Measurements from ENCODE around the gene IGHMBP2.
A peak's percentile ranks its signal among the peaks of the same experiment; 100 is the strongest.

The IGHMBP2 gene

DNA sequence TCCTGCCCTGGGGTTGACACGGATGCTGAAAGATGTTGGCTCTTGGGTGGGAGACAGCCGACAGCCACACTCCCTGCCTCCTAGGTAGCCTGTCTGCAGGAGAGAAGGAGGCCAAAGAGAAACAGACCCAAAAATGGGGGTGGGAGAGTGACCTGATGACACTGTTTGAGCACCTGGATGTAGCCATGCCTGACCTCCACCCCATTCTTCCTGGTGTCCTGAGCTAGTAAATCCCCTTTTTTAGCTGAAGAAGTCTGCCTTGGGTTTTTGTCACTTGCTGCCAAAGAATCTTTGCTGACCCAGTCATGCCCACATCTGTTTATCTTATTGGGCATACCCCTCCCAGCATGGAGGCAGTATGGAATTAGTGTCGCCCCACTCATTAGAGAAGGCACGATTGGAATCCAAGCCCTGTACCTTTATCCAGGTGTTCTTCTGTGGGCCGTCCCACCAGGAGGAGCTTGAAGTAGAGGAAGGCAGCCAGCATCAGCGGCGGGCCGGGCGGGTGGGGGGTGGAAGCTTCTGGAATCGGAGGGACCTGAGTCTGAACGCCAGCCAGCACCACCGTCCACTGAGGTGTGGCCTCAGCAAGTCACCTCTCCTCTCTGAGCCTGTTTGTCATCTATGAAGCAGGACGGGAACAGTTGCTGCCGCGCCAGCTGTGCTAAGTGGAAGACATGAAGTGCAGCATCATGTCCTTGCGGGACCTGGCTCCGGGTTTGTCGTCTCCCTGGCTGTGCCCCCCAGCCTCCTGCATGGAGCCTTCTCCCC lies 37.8 kb downstream of the IGHMBP2 start:
- DNase-seq: no peak

DNA sequence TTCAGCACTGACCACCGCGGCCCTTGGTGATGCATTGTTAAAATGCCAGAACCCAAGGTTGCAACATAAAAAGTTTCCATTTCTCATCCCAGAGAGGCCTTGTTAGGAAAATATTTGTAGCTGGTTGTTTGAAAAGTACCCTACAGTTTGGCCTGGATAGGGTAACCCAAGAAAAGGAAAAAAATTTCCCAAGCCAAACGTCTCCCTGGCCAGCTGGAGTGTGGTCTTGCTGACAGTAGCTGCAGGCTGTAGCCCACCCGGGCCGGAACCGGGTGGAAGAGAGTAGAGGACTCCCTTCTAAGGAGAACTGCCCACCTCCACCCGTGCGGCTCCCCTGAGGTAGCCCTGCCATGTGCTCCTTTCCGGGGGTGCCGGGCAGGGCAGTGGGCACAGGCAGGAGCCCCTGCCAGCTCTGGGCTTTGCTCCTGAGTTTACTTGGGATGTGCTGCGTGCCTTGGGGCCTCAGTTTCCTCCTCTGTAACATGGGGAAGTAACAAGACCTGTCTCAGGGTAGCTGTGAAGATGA lies 38.5 kb downstream of the IGHMBP2 start:
- no peak for DNase-seq

GRCh38 chr11:68942751-68943271 lies 39.1 kb downstream of the IGHMBP2 start:
- no peak for DNase-seq

- peak; percentile 34 for DNase-seq
Measured at GRCh38 chr11:68946416-68947090, 42.9 kb downstream of the IGHMBP2 start.

DNA sequence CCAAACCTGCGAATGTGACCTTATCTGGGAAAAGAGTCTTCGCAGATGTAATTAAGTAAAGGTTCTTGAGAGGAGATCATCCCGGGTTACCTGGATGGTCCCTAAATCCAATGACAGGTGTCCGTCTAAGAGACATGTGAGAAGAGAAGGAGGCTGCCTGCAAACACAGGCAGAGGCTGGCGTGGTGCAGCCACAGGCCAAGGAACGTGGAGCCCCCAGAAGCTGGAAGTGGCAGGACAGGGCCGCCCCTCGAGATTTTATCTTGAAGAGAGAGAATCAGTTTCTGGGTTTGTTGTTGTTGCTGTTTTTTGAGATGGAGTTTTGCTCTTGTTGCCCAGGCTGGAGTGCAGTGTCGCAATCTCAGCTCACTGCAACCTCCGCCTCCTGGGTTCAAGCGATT lies 43.5 kb downstream of the IGHMBP2 start:
- no peak for DNase-seq

GRCh38 chr11:68948496-68948895 lies 44.8 kb downstream of the IGHMBP2 start:
- DNase-seq: no peak

DNA sequence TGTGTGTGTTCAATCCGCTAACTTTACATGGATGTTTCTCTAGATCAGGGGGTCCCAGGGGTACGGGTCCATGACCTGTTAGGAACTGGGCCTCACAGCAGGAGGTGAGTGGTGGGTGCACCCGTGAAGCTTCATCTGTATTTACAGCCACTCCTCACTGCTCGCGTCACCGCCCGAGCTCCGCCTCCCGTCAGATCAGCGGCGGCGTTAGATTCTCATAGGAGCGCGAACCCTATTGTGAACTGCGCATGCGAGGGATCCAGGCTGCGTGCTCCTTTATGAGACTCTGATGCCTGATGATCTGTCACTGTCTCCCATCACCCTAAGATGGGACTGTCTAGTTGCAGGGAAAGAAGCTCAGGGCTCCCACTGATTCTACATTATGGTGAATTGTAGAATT lies 45.2 kb downstream of the IGHMBP2 start:
- no peak for DNase-seq

- peak; percentile 40 for DNase-seq
Measured at GRCh38 chr11:68950270-68950669, 46.6 kb downstream of the IGHMBP2 start.

- DNase-seq: no peak
Measured at GRCh38 chr11:68950762-68951161, 47.1 kb downstream of the IGHMBP2 start.

DNA sequence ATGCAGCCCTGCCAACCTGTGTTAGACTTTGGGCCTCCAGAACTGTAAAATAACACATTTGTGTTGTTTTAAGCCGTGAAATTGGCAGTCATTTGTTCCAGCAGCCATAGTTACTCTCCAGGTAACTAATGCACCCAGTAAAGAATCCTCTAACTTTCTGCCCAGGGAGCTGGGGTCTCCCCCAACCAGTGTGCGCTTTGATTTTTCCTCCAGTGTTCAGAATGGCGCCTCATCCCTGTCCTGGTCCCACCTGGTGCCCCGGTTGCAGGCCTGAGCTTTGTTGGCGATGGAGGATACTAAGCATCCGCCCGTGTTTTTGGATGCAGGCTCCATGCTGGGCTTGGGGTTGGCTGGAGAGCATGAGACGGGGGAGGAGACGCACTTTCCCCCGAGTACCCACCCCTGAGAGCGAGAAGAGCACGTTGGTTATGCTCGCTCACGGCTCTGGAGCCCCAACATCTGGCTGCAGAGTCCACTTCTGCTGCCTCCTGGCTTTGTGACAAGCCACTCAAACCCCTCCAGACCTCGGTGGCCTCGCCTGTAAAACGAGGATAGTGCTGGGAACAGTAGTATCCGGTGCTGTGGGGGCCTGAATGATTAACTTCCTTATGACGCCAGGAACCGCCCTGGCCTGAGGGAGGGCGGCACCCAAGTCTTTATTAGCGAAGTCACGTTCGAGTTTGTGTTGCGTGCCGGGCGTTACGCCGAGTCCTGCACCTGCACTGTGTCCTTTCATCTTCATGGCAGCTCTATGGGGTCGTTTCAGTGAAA lies 51.3 kb downstream of the IGHMBP2 start:
- peak; percentile 82 for DNase-seq

DNA sequence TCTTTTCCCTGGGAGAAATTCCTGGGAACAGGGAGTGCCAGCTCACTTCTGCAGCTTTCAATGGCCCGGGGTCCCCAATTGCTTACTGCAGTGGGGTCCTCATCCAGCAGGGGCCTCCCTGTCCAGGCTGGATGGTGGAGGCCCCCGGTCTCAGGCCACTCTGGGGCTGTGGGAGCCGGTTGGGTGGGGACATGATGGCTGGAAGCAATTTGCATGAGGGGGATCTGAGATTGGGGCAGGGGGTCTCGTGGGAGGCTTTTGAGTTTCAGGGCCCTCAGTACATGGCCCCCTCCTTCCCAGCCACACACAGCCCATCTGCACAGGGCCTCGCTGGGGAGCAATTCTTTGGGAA lies 51.9 kb downstream of the IGHMBP2 start:
- DNase-seq: no peak

DNA sequence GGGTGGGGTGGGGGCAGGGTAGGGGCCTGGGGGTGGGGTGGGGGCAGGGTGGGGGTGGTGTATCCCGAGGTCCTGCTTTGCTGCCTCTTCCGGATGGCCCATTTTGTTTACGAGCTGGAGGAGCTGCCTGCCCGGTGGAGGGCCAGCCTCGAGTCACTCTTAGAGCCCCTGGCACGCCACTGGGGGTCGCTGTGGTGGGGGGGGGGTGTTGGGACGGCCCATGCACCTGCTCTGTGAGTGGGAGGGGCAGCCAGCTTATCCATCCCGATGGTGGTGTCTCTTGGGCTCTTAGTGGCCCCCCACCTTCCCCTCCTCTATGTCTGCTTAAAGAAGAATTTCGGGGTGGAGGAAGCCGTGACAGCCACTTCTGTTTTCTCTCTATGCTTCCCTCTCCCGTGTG lies 52.5 kb downstream of the IGHMBP2 start:
- peak; percentile 54 for DNase-seq

GRCh38 chr11:68956547-68957254 lies 53.0 kb downstream of the IGHMBP2 start:
- DNase-seq: no peak

DNA sequence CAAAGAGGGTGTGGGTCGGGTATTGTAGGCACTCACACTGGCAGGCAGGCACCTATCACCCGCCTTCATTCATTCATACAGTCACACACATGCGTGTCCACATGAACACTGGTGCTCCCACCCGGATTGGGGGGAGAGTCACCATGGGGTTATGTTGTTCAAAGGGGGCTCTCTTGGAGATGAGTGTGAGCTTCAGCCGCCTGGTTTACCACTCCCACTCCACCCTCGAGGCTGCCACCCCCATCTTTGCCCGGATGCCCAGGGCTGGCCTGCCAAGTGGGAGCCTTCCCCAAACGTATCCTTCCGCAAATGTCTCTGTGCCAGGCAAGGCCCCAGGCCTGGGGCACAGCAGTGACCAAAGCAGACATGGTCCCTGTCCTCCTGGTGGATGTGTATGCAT lies 54.5 kb downstream of the IGHMBP2 start:
- no peak for DNase-seq

- DNase-seq: no peak
Measured at GRCh38 chr11:68959465-68960293, 56.0 kb downstream of the IGHMBP2 start.

GRCh38 chr11:68960294-68961071 lies 56.8 kb downstream of the IGHMBP2 start:
- no peak for DNase-seq

GRCh38 chr11:68961245-68961644 lies 57.6 kb downstream of the IGHMBP2 start:
- DNase-seq: no peak

GRCh38 chr11:68962527-68963250 lies 59.0 kb downstream of the IGHMBP2 start:
- peak; percentile 46 for DNase-seq

GRCh38 chr11:68963779-68964178 lies 60.1 kb downstream of the IGHMBP2 start:
- peak; percentile 23 for DNase-seq

Data from DMS53 (cell line).